Measurements from ENCODE around the gene GID4.

The GID4 gene

DNA sequence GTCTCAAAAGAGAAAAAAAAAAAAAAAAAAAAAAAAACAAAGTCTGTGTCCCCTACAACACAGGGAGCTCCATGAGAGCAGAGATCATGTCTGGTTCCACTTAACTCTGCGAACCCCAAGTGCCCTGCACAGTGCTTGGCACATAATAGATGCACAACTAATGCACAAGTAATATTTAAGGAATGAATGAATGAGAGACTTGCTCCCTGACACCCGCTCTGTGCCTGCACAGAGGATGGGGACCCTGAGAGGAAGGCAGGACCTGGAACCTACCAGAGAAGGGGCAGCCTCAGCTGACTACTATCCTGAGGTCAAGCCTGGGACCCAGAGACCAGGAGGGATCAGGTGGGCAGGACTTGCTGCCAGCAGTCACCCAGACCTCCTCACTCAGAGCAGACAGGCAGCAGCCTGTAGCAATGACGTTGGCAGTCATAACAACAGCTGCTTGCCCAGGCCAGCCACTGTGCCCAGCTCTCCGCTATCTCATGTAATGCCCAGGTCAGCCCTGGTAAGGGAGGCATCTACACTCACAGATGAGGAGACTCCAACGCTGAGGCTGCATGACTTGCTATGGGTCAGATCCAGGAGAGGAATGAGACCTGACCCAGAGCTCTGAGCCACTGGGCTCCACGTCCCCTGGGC is 72.2 kb downstream of the GID4 start:
- Histone ChIP-seq H3K9me3 (no peaks in the 10 kb centered on the region), H3K27me3 (no peaks in the 10 kb centered on the region), H3K4me3 (no peak overlapping the region), H3K36me3 (peaks cover 8 to 14% (median 11%) of the 10 kb centered on the region in 3 donors), H3K27ac (no peak overlapping the region), H3K4me1 (no peaks in the 10 kb centered on the region)
- no peak for DNase-seq
- intact Hi-C loops (cut with DNase I; ENCODE audit: low total_unique reads), result no loop called here
- TF ChIP-seq, protein P1, sequence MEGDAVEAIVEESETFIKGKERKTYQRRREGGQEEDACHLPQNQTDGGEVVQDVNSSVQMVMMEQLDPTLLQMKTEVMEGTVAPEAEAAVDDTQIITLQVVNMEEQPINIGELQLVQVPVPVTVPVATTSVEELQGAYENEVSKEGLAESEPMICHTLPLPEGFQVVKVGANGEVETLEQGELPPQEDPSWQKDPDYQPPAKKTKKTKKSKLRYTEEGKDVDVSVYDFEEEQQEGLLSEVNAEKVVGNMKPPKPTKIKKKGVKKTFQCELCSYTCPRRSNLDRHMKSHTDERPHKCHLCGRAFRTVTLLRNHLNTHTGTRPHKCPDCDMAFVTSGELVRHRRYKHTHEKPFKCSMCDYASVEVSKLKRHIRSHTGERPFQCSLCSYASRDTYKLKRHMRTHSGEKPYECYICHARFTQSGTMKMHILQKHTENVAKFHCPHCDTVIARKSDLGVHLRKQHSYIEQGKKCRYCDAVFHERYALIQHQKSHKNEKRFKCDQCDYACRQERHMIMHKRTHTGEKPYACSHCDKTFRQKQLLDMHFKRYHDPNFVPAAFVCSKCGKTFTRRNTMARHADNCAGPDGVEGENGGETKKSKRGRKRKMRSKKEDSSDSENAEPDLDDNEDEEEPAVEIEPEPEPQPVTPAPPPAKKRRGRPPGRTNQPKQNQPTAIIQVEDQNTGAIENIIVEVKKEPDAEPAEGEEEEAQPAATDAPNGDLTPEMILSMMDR (IDR thresholded peaks at IDR 0.05), result no peak

DNA sequence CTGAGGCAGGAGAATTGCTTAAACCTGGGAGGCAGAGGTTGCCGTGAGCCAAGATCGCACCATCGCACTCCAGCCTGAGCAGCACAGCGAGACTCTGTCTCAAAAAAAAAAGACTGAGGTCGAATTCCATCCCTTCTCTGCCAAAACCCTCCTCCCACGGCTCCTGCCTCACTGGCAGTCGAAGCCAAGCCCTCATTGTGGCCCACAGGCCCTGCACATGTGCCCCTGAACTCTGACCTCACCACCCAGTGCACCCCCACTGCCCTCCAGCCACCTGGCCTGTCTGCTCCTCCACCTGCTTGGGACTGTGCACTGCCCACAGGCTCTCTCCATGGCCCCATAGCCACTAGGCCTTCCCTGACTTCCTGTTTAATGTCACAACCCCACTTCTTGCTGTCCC is 76.3 kb downstream of the GID4 start:
- Histone ChIP-seq H3K27ac (no peak overlapping the region), H3K36me3 (no peaks in the 10 kb centered on the region)
- no peak for DNase-seq

DNA sequence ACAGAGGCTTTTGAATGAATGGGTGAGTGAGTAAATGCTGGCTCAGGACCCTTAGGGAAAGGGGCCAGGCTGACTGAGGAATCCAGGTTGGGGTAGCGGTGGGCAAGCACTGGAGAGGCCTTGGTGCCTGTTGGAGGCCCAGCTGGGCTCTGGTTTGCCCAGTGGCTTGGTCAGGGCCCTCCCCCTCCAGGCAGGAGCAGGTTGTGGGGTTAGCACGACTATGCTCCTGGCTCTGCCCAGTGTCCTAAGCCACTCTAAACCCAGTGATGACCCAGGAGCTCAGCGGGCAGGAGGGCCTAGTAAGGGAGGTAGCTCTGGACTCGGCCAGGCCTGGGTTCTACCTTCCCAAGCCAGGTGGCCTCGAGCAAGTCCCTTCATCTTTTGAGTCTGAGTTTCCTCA is 76.9 kb downstream of the GID4 start:
- Histone ChIP-seq H3K4me1 (no peaks in the 10 kb centered on the region), H3K36me3 (no peaks in the 10 kb centered on the region), H3K9me3 (peaks cover 0 to 6% (median 0%) of the 10 kb centered on the region in 3 donors), H3K27ac (no peak overlapping the region), H3K27me3 (no peaks in the 10 kb centered on the region), H3K4me3 (no peak overlapping the region)
- intact Hi-C loops (cut with DNase I; ENCODE audit: low total_unique reads), result no loop called here
- DNase-seq, result no peak
- TF ChIP-seq, protein P1 (IDR thresholded peaks at IDR 0.05), result no peak

More for the DNA sequence above, 76.3 kb downstream of the GID4 start:
- no peak overlapping the region for H3K4me3 ChIP-seq
- no peaks in the 10 kb centered on the region for H3K27me3 ChIP-seq
- H3K9me3 ChIP-seq, result peaks cover 0 to 6% (median 0%) of the 10 kb centered on the region in 3 donors
- no peaks in the 10 kb centered on the region for H3K4me1 ChIP-seq
- intact Hi-C loops (cut with DNase I; ENCODE audit: low total_unique reads), result no loop called here
- TF ChIP-seq, protein P1 (IDR thresholded peaks at IDR 0.05), result no peak

DNA sequence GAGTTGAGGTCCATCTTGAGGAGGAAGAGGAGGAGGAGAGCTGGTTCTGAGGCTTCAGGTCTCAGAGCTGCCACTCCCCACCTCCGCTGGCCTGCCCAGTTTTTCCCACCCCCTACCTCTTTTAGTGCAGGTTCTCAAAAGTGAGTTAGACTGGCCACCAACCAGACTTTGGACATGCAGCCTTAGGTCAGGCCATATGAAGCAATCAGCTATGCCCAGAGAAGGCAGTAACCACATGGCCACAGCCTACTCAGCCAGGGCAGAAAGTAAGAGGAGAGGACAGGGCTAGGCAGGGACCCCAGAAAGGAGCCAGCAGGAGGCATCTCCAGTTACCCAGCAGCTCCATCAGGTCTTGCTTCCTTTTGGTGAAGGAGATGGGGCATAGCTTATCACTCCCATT is 78.3 kb downstream of the GID4 start:
- H3K4me3 ChIP-seq, result no peak overlapping the region
- TF ChIP-seq, protein P1 (IDR thresholded peaks at IDR 0.05), result no peak
- no peaks in the 10 kb centered on the region for H3K4me1 ChIP-seq
- DNase-seq, result no peak
- H3K36me3 ChIP-seq, result no peaks in the 10 kb centered on the region
- H3K27me3 ChIP-seq, result no peaks in the 10 kb centered on the region
- H3K27ac ChIP-seq, result no peak overlapping the region
- peaks cover 0 to 6% (median 0%) of the 10 kb centered on the region in 3 donors for H3K9me3 ChIP-seq
- intact Hi-C loops (cut with DNase I; ENCODE audit: low total_unique reads), result no loop called here
